Psoas muscle (tissue), 8 donors: ENCODE results near the gene USP49. TPM values are rescaled to one million over a fixed set of nuclear protein-coding genes. Genes with fewer than 3 reads are reported as not detected.

Source experiments
- ATAC-seq, 4 donors: fragments of 200-7000 bp; cut with Tn5 transposase; one replicate each; pipeline ENCODE4 v1.9.1; 2020; ENCODE audit warnings: moderate library complexity in 3 of 4, mild to moderate bottlenecking in 2 of 4
- DNase-seq, 2 donors: peaks; one replicate each; pipeline ENCODE4 v3.0.0-alpha.2; 2020
- H3K27ac ChIP-seq: fragments of 200-600 bp; one replicate; pipeline ENCODE4 v1.8.0; 2022
- H3K27me3 ChIP-seq, 3 donors: fragments of 200-600 bp in 1 of 3; one replicate each; pipeline versions ENCODE4 v1.6.1 to v1.8.0; 2013 to 2022; ENCODE audit warnings: low read length in 2 of 3, mild to moderate bottlenecking in 2 of 3, moderate library complexity in 1 of 3; ENCODE audit not compliant: insufficient read depth in 3 of 3
- H3K36me3 ChIP-seq, 2 donors: fragments of 200-600 bp in 1 of 2; one replicate each; pipeline versions ENCODE4 v1.6.1 to v1.8.0; 2013 to 2022; ENCODE audit warnings: low read depth in 1 of 2, mild to moderate bottlenecking in 1 of 2, moderate library complexity in 1 of 2; ENCODE audit not compliant: insufficient read depth in 1 of 2
- H3K4me1 ChIP-seq: fragments of 200-600 bp; one replicate; pipeline ENCODE4 v1.8.0; 2022
- H3K4me3 ChIP-seq: fragments of 200-600 bp; one replicate; pipeline ENCODE4 v1.8.0; 2022; ENCODE audit warnings: mild to moderate bottlenecking
- H3K9me3 ChIP-seq: fragments of 200-600 bp; one replicate; pipeline ENCODE4 v1.8.0; 2022
- WGBS, 3 donors: extraction: QIAGEN DNeasy Blood & Tissue Kit; methylation state at CpG; one replicate each; pipeline versions ENCODE4 v1.1.6 to v1.1.7; 2013; 5-methylcytosine and 5-hydroxymethylcytosine counted together
- intact Hi-C, 2 donors: fragments of 100-400 bp; cut with DNase I; formaldehyde crosslinking; loops; one replicate each; pipeline versions ENCODE4 v1.11.0 to v1.14.2; 2022
- polyA plus RNA-seq, 3 donors: library from polyadenylated mRNA; stranded (reverse); fragments of 200-250 nt; gene quantifications; one replicate each; pipeline ENCODE4 v1.2.3, GENCODE V29; 2013
- total RNA-seq, 4 donors: library from RNA; stranded (reverse); fragmentation: NEBNext Ultra II Directional in 2 of 4; extraction: Animal tissue kit (Norgen Biotek cat#: 25700) in 2 of 4; gene quantifications; one replicate each; pipeline versions ENCODE4 v1.2.1 to v1.2.4, GENCODE V29; 2021 to 2023
- TF ChIP-seq, protein P1 (sequence below): fragments of 200-600 bp; IDR thresholded peaks from one replicate; pipeline ENCODE4 v1.8.0; 2022; ENCODE audit warnings: antibody characterized with exemption
- donor health status: healthy with polysubstance abuse.
- donor health status: DM: no; HTN: no; CAD: no; lungs with moderate emphysema.
- donor health status: Bipolar disorder and iron deficiency.
- donor health status: healthy.
- donor health status: DM: yes; HTN: yes; CAD: no.
- donor health status: DM: no; HTN: no; CAD: no.
- donor health status: DM: no; HTN: no; CAD: no.
- donor health status: DM: yes; HTN: yes; CAD: no.

The USP49 gene
- total and polyA plus RNA-seq, 7 donors, result 0.38 to 1.6 (median 0.84) TPM

DNA sequence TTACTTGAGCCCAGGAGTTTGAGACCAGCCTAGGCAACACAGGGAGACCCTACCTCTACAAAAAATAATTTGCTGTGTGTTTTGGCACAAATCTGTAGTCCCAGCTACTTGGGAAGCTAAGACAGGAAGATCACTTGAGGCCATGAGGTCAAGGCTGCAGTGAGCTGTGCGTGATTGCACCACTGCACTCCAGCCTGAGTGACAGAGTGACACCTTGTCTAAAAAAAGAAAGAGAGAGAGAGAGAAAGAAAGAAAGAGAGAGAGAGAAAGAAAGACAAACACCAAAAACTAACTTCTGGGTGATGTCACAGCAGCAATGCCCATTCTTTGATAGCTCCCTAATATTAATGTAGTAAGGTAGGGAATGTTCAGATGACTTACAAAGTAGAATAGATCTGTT is 20.4 kb downstream of the USP49 start:
- DNase-seq (no peak), ATAC-seq (peak in 2 of 4 donors; percentile 56 to 57)
- H3K9me3 ChIP-seq, result no peaks in the 10 kb centered on the region
- H3K36me3 ChIP-seq, result peaks cover 0 to 8% of the 10 kb centered on the region in 2 donors
- TF ChIP-seq, protein P1, sequence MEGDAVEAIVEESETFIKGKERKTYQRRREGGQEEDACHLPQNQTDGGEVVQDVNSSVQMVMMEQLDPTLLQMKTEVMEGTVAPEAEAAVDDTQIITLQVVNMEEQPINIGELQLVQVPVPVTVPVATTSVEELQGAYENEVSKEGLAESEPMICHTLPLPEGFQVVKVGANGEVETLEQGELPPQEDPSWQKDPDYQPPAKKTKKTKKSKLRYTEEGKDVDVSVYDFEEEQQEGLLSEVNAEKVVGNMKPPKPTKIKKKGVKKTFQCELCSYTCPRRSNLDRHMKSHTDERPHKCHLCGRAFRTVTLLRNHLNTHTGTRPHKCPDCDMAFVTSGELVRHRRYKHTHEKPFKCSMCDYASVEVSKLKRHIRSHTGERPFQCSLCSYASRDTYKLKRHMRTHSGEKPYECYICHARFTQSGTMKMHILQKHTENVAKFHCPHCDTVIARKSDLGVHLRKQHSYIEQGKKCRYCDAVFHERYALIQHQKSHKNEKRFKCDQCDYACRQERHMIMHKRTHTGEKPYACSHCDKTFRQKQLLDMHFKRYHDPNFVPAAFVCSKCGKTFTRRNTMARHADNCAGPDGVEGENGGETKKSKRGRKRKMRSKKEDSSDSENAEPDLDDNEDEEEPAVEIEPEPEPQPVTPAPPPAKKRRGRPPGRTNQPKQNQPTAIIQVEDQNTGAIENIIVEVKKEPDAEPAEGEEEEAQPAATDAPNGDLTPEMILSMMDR, result no peak
- no peak overlapping the region for H3K4me3 ChIP-seq
- H3K27ac ChIP-seq, result no peak overlapping the region
- no peaks in the 10 kb centered on the region for H3K27me3 ChIP-seq
- intact Hi-C loops, result no loop called here
- peaks cover 5% of the 10 kb centered on the region for H3K4me1 ChIP-seq
- 63 to 83% (median 68%) methylated on average over 1 of the region's 1 CpG for WGBS, 3 donors

GRCh38 chr6:41872147-41872546 is 23.0 kb downstream of the USP49 start:
- DNase-seq (no peak), ATAC-seq (no peak)
- 93 to 95% (median 93%) methylated on average over 13 of the region's 13 CpGs for WGBS, 3 donors
- H3K4me1 ChIP-seq, result peaks cover 5% of the 10 kb centered on the region
- no peak overlapping the region for H3K4me3 ChIP-seq
- intact Hi-C loops, result no loop called here
- H3K27me3 ChIP-seq, result no peaks in the 10 kb centered on the region
- H3K27ac ChIP-seq, result no peak overlapping the region
- peaks cover 0 to 8% of the 10 kb centered on the region in 2 donors for H3K36me3 ChIP-seq
- H3K9me3 ChIP-seq, result no peaks in the 10 kb centered on the region
- TF ChIP-seq, protein P1, result no peak

GRCh38 chr6:41871691-41872090 is 23.5 kb downstream of the USP49 start:
- TF ChIP-seq, protein P1, result no peak
- intact Hi-C loops, result no loop called here
- Histone ChIP-seq H3K27ac (no peak overlapping the region), H3K9me3 (no peaks in the 10 kb centered on the region), H3K4me1 (peaks cover 5% of the 10 kb centered on the region), H3K36me3 (peaks cover 0 to 8% of the 10 kb centered on the region in 2 donors), H3K4me3 (no peak overlapping the region), H3K27me3 (no peaks in the 10 kb centered on the region)
- 94 to 95% (median 95%) methylated on average over 2 of the region's 2 CpGs for WGBS, 3 donors
- DNase-seq (no peak), ATAC-seq (no peak)

DNA sequence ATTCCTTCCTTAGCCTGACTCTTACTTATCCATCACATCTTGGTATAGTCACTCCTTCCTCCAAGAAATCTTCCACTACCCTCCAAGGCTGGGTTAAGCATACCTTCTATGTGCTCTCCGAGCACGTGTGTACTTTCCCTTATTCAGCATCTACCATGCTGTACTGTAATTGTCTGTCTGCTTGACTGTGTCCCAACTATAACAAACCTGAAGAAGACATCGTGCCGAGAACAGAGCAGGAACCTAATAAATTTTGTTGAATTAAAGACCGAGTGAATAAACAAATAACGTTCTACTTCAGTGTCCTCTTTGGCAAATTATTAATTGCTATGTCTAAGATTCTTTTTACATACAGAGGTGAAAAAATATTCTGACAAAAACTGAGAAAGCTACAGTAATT is 35.8 kb downstream of the USP49 start:
- no peak overlapping the region for H3K27ac ChIP-seq
- H3K9me3 ChIP-seq, result no peaks in the 10 kb centered on the region
- H3K4me3 ChIP-seq, result no peak overlapping the region
- H3K4me1 ChIP-seq, result no peaks in the 10 kb centered on the region
- intact Hi-C loops, result no loop called here
- ATAC-seq (no peak), DNase-seq (no peak)
- no peaks in the 10 kb centered on the region for H3K27me3 ChIP-seq
- 95 to 97% (median 95%) methylated on average over 6 of the region's 6 CpGs for WGBS, 3 donors
- H3K36me3 ChIP-seq, result no peaks in the 10 kb centered on the region
- TF ChIP-seq, protein P1, result no peak

GRCh38 chr6:41858703-41859102 is 36.5 kb downstream of the USP49 start:
- Histone ChIP-seq H3K27ac (no peak overlapping the region), H3K4me1 (no peaks in the 10 kb centered on the region), H3K4me3 (no peak overlapping the region), H3K36me3 (no peaks in the 10 kb centered on the region), H3K27me3 (no peaks in the 10 kb centered on the region), H3K9me3 (no peaks in the 10 kb centered on the region)
- no peak for ATAC-seq
- no peak for DNase-seq
- 97 to 98% (median 98%) methylated on average over 2 of the region's 2 CpGs for WGBS, 3 donors
- intact Hi-C loops, result no loop called here
- TF ChIP-seq, protein P1, result no peak
